Tibial artery (tissue), 4 donors: ENCODE measurements around the gene GPR63.
A peak's percentile ranks its signal among the peaks of the same experiment; 100 is the strongest.

Experiments used
- DNase-seq, 2 donors: peaks; one replicate each; pipeline ENCODE4 v3.0.0-alpha.2; 2019
- H3K27ac ChIP-seq, 2 donors: fragments of 200-600 bp; sonication (generic) in 1 of 2; 1 replicate in 1 of 2; 2 replicates in 1 of 2; pipeline ENCODE4 v1.5.1; 2018 to 2019; ENCODE audit warnings: mild to moderate bottlenecking in 1 of 2
- H3K27me3 ChIP-seq, 2 donors: fragments of 200-600 bp; sonication (generic) in 1 of 2; one replicate each; pipeline versions ENCODE4 v1.5.1 to v1.6.0; 2016 to 2019
- H3K36me3 ChIP-seq, 3 donors: fragments of 200-600 bp; sonication (generic) in 2 of 3; one replicate each; pipeline ENCODE4 v1.5.1; 2016 to 2019; ENCODE audit warnings: mild to moderate bottlenecking in 2 of 3
- H3K4me1 ChIP-seq, 4 donors: fragments of 200-600 bp; sonication (generic) in 2 of 4; 1 replicate in 3 of 4; 2 replicates in 1 of 4; pipeline ENCODE4 v1.5.1; 2016 to 2019
- H3K4me3 ChIP-seq, 2 donors: fragments of 200-600 bp; sonication (generic) in 1 of 2; 1 replicate in 1 of 2; 2 replicates in 1 of 2; pipeline ENCODE4 v1.5.1; 2018 to 2019; ENCODE audit warnings: mild to moderate bottlenecking in 2 of 2
- H3K9me3 ChIP-seq, 3 donors: fragments of 200-600 bp; sonication (generic) in 1 of 3; one replicate each; pipeline ENCODE4 v1.5.1; 2016 to 2019
- intact Hi-C: fragments of 100-400 bp; cut with DNase I; formaldehyde crosslinking; loops from one replicate; pipeline ENCODE4 v1.15.0; 2023; ENCODE audit warnings: low total_unique reads
- TF ChIP-seq, protein P1 (sequence below), 2 experiments: fragments of 200-600 bp in 1 of 2; fragments of 450-650 bp in 1 of 2; IDR thresholded peaks; one replicate each; pipeline ENCODE4 v1.5.1; 2017 to 2019; ENCODE audit warnings: antibody characterized with exemption in 2 of 2, mild to moderate bottlenecking in 1 of 2, moderate library complexity in 1 of 2

The GPR63 gene

DNA sequence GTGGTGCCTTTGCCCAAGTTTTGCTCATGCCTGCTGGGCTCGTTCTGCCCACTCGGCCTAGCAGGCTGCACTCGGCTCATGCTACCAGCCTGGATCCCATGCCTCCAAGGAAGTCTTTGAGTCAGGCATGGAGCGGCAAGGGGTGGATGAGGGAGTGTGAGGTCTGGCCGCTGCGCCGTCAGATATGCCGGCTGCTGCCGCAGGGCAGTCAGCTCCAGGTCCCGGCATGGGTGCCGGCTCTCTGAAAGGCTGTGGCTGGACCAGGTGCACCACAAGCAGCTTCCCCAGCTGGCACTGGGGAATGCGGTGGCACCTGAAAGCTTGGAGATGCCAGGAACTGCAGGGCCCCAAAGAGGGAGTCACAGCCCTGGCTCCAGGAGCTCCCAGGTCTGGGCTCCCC lies 75.5 kb downstream of the GPR63 start:
- Histone ChIP-seq H3K9me3 (no peaks in the 10 kb centered on the region), H3K27ac (no peak overlapping the region), H3K27me3 (no peaks in the 10 kb centered on the region), H3K4me1 (peaks cover 0 to 12% (median 0%) of the 10 kb centered on the region in 4 donors), H3K36me3 (no peaks in the 10 kb centered on the region), H3K4me3 (no peak overlapping the region)
- intact Hi-C loops = loop anchor here (5.0 to 10.0 kb wide), 2 partner anchors 134 to 217 kb away; no protein-coding TSS in a partner anchor
- no peak for DNase-seq
- TF ChIP-seq, protein P1, sequence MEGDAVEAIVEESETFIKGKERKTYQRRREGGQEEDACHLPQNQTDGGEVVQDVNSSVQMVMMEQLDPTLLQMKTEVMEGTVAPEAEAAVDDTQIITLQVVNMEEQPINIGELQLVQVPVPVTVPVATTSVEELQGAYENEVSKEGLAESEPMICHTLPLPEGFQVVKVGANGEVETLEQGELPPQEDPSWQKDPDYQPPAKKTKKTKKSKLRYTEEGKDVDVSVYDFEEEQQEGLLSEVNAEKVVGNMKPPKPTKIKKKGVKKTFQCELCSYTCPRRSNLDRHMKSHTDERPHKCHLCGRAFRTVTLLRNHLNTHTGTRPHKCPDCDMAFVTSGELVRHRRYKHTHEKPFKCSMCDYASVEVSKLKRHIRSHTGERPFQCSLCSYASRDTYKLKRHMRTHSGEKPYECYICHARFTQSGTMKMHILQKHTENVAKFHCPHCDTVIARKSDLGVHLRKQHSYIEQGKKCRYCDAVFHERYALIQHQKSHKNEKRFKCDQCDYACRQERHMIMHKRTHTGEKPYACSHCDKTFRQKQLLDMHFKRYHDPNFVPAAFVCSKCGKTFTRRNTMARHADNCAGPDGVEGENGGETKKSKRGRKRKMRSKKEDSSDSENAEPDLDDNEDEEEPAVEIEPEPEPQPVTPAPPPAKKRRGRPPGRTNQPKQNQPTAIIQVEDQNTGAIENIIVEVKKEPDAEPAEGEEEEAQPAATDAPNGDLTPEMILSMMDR (IDR thresholded peaks at IDR 0.05) = no peak

DNA sequence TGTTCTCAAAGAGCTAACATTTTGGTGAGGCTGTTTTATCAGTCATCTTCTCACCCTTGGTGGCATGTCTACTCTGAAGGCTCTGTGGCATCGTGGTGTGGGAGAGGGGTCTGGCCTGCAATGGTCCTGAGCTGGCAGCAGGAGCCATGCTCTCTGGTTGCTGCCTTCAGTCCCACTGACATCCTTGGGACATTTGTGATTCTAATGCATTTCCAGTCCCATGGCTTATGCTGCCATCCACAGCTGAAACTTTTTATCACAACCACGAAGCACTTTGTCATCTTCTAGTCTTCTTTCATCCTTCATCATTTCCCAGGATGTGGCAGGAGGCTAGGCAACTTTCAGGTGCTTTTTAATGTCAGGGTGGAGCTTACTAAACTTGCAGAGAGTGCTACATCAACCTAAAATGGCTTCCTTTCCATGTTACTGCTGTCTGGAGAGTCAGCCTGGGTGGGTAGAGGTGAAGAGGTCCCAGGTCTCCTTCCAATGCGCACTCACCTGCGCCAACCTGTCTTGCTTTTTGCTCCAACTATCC lies 77.1 kb downstream of the GPR63 start:
- Histone ChIP-seq H3K4me3 (no peak overlapping the region), H3K36me3 (no peaks in the 10 kb centered on the region), H3K27me3 (no peaks in the 10 kb centered on the region), H3K9me3 (no peaks in the 10 kb centered on the region), H3K27ac (no peak overlapping the region), H3K4me1 (peaks cover 0 to 13% (median 0%) of the 10 kb centered on the region in 4 donors)
- intact Hi-C loops = loop anchor here (5.0 to 10.0 kb wide), 2 partner anchors 133 to 215 kb away; no protein-coding TSS in a partner anchor
- no peak for DNase-seq
- TF ChIP-seq, protein P1 (IDR thresholded peaks at IDR 0.05) = peak; percentile 29 to 34

DNA sequence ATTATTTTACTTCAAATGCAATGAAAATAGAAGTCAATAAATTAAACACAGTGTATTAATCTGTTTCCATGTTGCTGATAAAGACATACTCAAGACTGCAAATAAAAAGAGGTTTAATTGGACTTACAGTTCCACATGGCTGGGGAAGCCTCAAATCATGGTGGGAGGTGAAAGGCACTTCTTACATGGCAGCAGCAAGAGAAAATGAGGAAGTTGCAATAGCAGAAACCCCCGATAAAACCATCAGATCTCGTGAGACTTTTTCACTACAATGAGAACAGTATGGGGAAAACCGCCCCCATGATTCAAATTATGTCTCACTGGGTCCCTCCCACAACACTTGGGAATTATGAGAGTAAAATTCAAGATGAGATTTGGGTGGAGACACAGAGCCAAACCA lies 82.2 kb downstream of the GPR63 start:
- peaks cover 0 to 13% (median 0%) of the 10 kb centered on the region in 4 donors for H3K4me1 ChIP-seq
- H3K27me3 ChIP-seq = no peaks in the 10 kb centered on the region
- H3K9me3 ChIP-seq = no peaks in the 10 kb centered on the region
- no peak overlapping the region for H3K4me3 ChIP-seq
- no peaks in the 10 kb centered on the region for H3K36me3 ChIP-seq
- intact Hi-C loops = no loop called here
- DNase-seq = no peak
- no peak overlapping the region for H3K27ac ChIP-seq
- TF ChIP-seq, protein P1 (IDR thresholded peaks at IDR 0.05) = no peak

DNA sequence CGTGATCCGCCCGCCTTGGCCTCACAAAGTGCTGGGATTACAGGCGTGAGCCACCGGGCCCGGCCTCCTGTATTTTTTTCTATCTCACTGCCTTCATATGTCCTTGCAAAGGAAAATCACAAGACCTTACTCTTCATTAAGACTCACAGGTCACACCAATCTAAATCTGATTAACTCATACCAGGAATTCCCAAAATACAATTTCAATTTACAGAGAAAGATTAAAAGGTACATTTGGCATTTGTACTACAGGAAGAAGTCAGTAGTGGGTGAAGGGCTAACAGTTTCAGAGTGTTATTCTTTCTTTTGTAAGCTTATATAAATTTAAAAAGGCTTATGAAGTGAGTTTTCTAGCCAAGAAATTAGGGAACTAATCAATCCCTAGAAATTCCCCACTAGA lies 87.4 kb downstream of the GPR63 start:
- Histone ChIP-seq H3K27ac (no peak overlapping the region), H3K4me3 (no peak overlapping the region), H3K9me3 (no peaks in the 10 kb centered on the region), H3K27me3 (no peaks in the 10 kb centered on the region), H3K36me3 (no peaks in the 10 kb centered on the region), H3K4me1 (no peaks in the 10 kb centered on the region)
- no peak for DNase-seq
- intact Hi-C loops = no loop called here
- TF ChIP-seq, protein P1 (IDR thresholded peaks at IDR 0.05) = no peak
